B cell (primary cell): ENCODE results near the gene TRDN. TPM values are rescaled to one million over a fixed set of nuclear protein-coding genes. Genes with fewer than 3 reads are reported as not detected.

ENCODE experiments used
- ATAC-seq: fragments of 200-7000 bp; cut with Tn5 transposase; one replicate; pipeline ENCODE4 v1.10.0; 2021; ENCODE audit warnings: low read depth, mild to moderate bottlenecking, moderate number of reproducible peaks, moderate library complexity
- CTCF ChIA-PET: fragments of 350-600 bp; sonication (Branson Sonifier 250); formaldehyde crosslinking; loops from one replicate; lab custom pipeline; 2021; ENCODE audit warnings: antibody characterized with exemption, inconsistent platforms; lab: Charles Lee
- POLR2A ChIA-PET: fragments of 350-600 bp; sonication (Branson Sonifier 250); formaldehyde crosslinking; loops from one replicate; lab custom pipeline; 2021; ENCODE audit warnings: antibody characterized with exemption; lab: Charles Lee
- DNase-seq: peaks from one replicate; pipeline ENCODE4 v3.0.0; 2013
- H2AFZ ChIP-seq: 2 replicates; pipeline ENCODE4 v1.6.1; 2012; ENCODE audit warnings: mild to moderate bottlenecking, low read depth, low read length; ENCODE audit not compliant: insufficient read depth, poor library complexity, severe bottlenecking
- H3K27ac ChIP-seq, 2 donors: 1 replicate in 1 of 2; 2 replicates in 1 of 2; pipeline ENCODE4 v1.5.1; 2012 to 2013; ENCODE audit warnings: low read length in 2 of 2, mild to moderate bottlenecking in 2 of 2, moderate library complexity in 1 of 2
- H3K27me3 ChIP-seq, 4 experiments: fragments of 200-600 bp in 1 of 4; sonication (generic) in 1 of 4; replicated peaks in 1 of 4; 1 replicate in 2 of 4; 2 replicates in 2 of 4; pipeline versions ENCODE4 v1.6.1 to v1.7.0; 2013 to 2016; ENCODE audit warnings: low read length in 3 of 4, mild to moderate bottlenecking in 2 of 4, mixed read lengths in 1 of 4, moderate library complexity in 1 of 4; ENCODE audit not compliant: insufficient read depth in 4 of 4, control insufficient read depth in 3 of 4; ENCODE audit errors: control extremely low read depth in 1 of 4
- H3K36me3 ChIP-seq, 2 experiments: replicated peaks in 1 of 2; 1 replicate in 1 of 2; 2 replicates in 1 of 2; pipeline versions ENCODE4 v1.6.1 to v1.7.1; 2013; ENCODE audit warnings: low read length in 1 of 2; ENCODE audit not compliant: insufficient read depth in 2 of 2, control insufficient read depth in 1 of 2; ENCODE audit errors: control extremely low read depth in 1 of 2, extremely low read depth in 1 of 2
- H3K4me1 ChIP-seq, 2 donors: fragments of 200-600 bp in 1 of 2; sonication (generic) in 1 of 2; 1 replicate in 1 of 2; 2 replicates in 1 of 2; pipeline versions ENCODE4 v1.5.1 to v1.6.1; 2013 to 2017; ENCODE audit warnings: low read length in 2 of 2; ENCODE audit not compliant: control insufficient read depth in 2 of 2, insufficient read depth in 2 of 2
- H3K4me2 ChIP-seq: replicated peaks from 2 replicates; pipeline ENCODE3; 2012; ENCODE audit warnings: mild to moderate bottlenecking, low read depth, low read length; ENCODE audit not compliant: poor library complexity, severe bottlenecking
- H3K4me3 ChIP-seq, 5 experiments: fragments of 200-600 bp in 1 of 5; sonication (generic) in 1 of 5; 1 replicate in 3 of 5; 2 replicates in 2 of 5; pipeline versions ENCODE4 v1.5.1 to v1.7.0; 2011 to 2016; ENCODE audit warnings: low read length in 4 of 5, mild to moderate bottlenecking in 4 of 5, low read depth in 2 of 5, control low read depth in 1 of 5, moderate library complexity in 1 of 5; ENCODE audit not compliant: insufficient read depth in 1 of 5; ENCODE audit errors: control extremely low read depth in 1 of 5, extremely low read depth in 1 of 5
- H3K79me2 ChIP-seq: fragments of 200-600 bp; sonication (generic); one replicate; pipeline ENCODE4 v1.6.0; 2016; ENCODE audit warnings: low read length; ENCODE audit not compliant: control insufficient read depth, insufficient read depth
- H3K9ac ChIP-seq: fragments of 200-600 bp; sonication (generic); 2 replicates; pipeline ENCODE4 v1.6.1; 2017; ENCODE audit warnings: mild to moderate bottlenecking, low read length, moderate library complexity
- H3K9me3 ChIP-seq, 3 donors: one replicate each; pipeline versions ENCODE4 v1.6.1 to v1.7.1; 2013; ENCODE audit warnings: low read length in 2 of 3; ENCODE audit not compliant: control insufficient read depth in 2 of 3, insufficient read depth in 1 of 3; ENCODE audit errors: control extremely low read depth in 1 of 3
- H4K20me1 ChIP-seq: 2 replicates; pipeline ENCODE4 v1.6.0; 2012; ENCODE audit warnings: mild to moderate bottlenecking, low read length; ENCODE audit not compliant: insufficient read depth, control insufficient read depth, poor library complexity, severe bottlenecking
- H3K27ac Mint-ChIP-seq: one replicate; pipeline ENCODE4 v1.8.0; 2021; ENCODE audit warnings: mixed read lengths
- H3K27me3 Mint-ChIP-seq: one replicate; pipeline ENCODE4 v1.8.0; 2021; ENCODE audit warnings: mixed read lengths
- H3K4me1 Mint-ChIP-seq: one replicate; pipeline ENCODE4 v1.8.0; 2021; ENCODE audit warnings: mixed read lengths
- H3K4me3 Mint-ChIP-seq: one replicate; pipeline ENCODE4 v1.8.0; 2021; ENCODE audit warnings: mixed read lengths
- H3K9me3 Mint-ChIP-seq: one replicate; pipeline ENCODE4 v1.8.0; 2022; ENCODE audit warnings: mixed read lengths; ENCODE audit not compliant: insufficient read depth
- CTCF ChIP-seq: fragments of 200-600 bp; IDR thresholded peaks from one replicate; pipeline ENCODE4 v1.8.0; 2022; ENCODE audit warnings: antibody characterized with exemption, mild to moderate bottlenecking
- EZH2 ChIP-seq: IDR thresholded peaks from 2 replicates; pipeline ENCODE4 v1.6.1; 2012; ENCODE audit warnings: borderline replicate concordance, low read depth, mild to moderate bottlenecking, moderate library complexity, low read length; ENCODE audit not compliant: insufficient read depth, poor library complexity, severe bottlenecking
- WGBS: methylation state at CpG from one replicate; pipeline ENCODE4 v1.1.5; 2013; ENCODE audit warnings: missing lambda C conversion rate; ENCODE audit not compliant: insufficient coverage; 5-methylcytosine and 5-hydroxymethylcytosine counted together
- intact Hi-C: fragments of 100-400 bp; cut with micrococcal nuclease; formaldehyde crosslinking; loops from one replicate; pipeline ENCODE4 v1.10.0; 2022
- polyA plus RNA-seq: library from polyadenylated mRNA; depleted of rRNA; stranded (reverse); fragments of >200 nt; gene quantifications from 2 replicates; pipeline ENCODE4 v1.2.3, GENCODE V29; 2012
- total RNA-seq, 2 donors: library from RNA; stranded (reverse); fragments of 120-200 nt in 1 of 2; gene quantifications; 1 replicate in 1 of 2; 2 replicates in 1 of 2; pipeline versions ENCODE4 v1.2.3 to v1.2.4, GENCODE V29; 2013 to 2022

TRDN gene
- total and polyA plus RNA-seq, 2 donors (not counting 1 experiment from before 2014, with no cell fraction given): not detected

DNA sequence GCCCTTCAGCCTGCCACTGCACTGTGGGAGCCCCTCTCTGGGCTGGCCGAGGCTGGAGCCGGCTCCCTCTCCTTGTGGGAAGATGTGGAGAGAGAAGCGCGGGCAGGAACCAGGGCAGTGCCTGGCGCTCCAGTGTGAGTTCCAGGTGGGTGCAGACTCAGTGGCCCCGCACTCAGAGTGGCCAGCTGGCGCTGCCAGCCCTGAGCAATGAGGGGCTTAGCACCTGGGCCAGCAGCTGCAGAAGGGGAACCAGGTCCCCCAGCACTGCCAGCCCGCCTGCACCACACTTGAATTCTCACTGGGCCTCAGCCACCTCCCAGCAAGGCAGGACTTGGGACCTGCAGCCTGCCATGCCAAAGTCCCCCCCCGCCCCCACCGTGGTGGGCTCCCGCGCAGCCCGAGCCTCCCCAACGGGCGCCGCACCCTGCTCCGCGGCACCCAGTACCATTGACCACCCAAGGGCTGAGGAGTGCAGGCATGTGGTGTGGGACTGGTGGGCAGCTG, 434.8 kb downstream of the TRDN start:
- DNase-seq: no peak
- no peak for ATAC-seq

GRCh38 chr6:123193298-123193697, 443.5 kb downstream of the TRDN start:
- Mint-ChIP-seq H3K4me3 (no peak overlapping the region), H3K27me3 (no peaks in the 10 kb centered on the region), H3K9me3 (peaks cover 3% of the 10 kb centered on the region), H3K4me1 (no peaks in the 10 kb centered on the region), H3K27ac (no peak overlapping the region)
- Histone ChIP-seq H3K27me3 (no peaks in the 10 kb centered on the region), H3K9ac (no peak overlapping the region), H3K36me3 (no peaks in the 10 kb centered on the region), H2AFZ (no peak overlapping the region), H3K27ac (no peak overlapping the region), H3K4me1 (no peaks in the 10 kb centered on the region), H3K4me3 (no peak overlapping the region), H3K9me3 (no peaks in the 10 kb centered on the region), H4K20me1 (no peaks in the 10 kb centered on the region), H3K79me2 (no peaks in the 10 kb centered on the region), H3K4me2 (no peak overlapping the region)
- DNase-seq (no peak), ATAC-seq (no peak)
- intact Hi-C loops: no loop called here
- CTCF ChIA-PET: no interaction called here
- POLR2A ChIA-PET: no interaction called here
- TF ChIP-seq EZH2: no peak
- TF ChIP-seq CTCF: no peak

More for the DNA sequence above, 434.8 kb downstream of the TRDN start:
- Histone ChIP-seq H3K79me2 (no peaks in the 10 kb centered on the region), H3K4me2 (no peak overlapping the region), H4K20me1 (no peaks in the 10 kb centered on the region), H3K4me3 (no peak overlapping the region), H3K27me3 (no peaks in the 10 kb centered on the region), H2AFZ (no peak overlapping the region), H3K9me3 (peaks cover 0 to 8% (median 0%) of the 10 kb centered on the region in 3 donors), H3K27ac (no peak overlapping the region), H3K4me1 (no peaks in the 10 kb centered on the region), H3K36me3 (no peaks in the 10 kb centered on the region), H3K9ac (no peak overlapping the region)
- no peak for TF ChIP-seq EZH2
- no peak for TF ChIP-seq CTCF
- no peak overlapping the region for H3K27ac Mint-ChIP-seq
- peaks cover 5% of the 10 kb centered on the region for H3K9me3 Mint-ChIP-seq
- H3K27me3 Mint-ChIP-seq: no peaks in the 10 kb centered on the region
- WGBS: 88% methylated on average over 16 of the region's 18 CpGs
- intact Hi-C loops: no loop called here
- POLR2A ChIA-PET: no interaction called here
- H3K4me1 Mint-ChIP-seq: no peaks in the 10 kb centered on the region
- H3K4me3 Mint-ChIP-seq: no peak overlapping the region
- CTCF ChIA-PET: no interaction called here
